Measurements from ENCODE around the gene DBET. TPM values are rescaled to one million over a fixed set of nuclear protein-coding genes. Genes with fewer than 3 reads are reported as not detected.
"Not testable (repeated sequence)": the region's sequence is repeated elsewhere in the genome, so short reads cannot be mapped to it uniquely, and the experiment has no call there.

DBET gene
- total RNA-seq, 1 experiment from 2014 or later: not detected

- not testable (repeated sequence) for H3K4me3 ChIP-seq; H3K4me1 ChIP-seq; H3K27ac ChIP-seq; H3K36me3 ChIP-seq; H3K27me3 ChIP-seq; DNase-seq; H3K9me3 ChIP-seq (replicated peaks)
Observed at GRCh38 chr4:190027156-190027555, 37.1 kb upstream of the DBET start, which contains the start of gene FRG2. TSS of gene FRG2 (minus strand) at chr4:190027256. CDS start at chr4:190027204, 52 bp downstream.

DNA sequence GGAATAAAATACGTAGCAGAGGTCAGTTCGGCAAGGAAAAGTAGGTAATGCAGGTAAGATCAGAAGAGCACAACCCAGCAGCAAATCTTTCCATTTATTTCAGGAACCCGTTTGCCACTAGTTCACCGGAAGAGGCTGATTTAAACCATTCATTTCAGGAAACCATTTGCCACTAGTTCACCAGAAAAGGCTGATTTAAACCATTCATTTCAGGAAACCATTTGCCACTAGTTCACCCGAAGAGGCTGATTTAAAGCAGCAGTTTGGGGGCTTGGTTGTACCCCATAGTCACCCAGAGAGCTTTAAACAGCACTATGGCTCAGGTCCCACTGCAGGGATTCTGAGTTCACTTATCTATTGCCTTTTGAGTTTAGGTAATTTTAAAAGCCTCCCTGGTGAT lies 33.0 kb upstream of the DBET start:
- H3K4me3 ChIP-seq; H3K9me3 ChIP-seq (replicated peaks); H3K27ac ChIP-seq; H3K36me3 ChIP-seq; H3K4me1 ChIP-seq; DNase-seq; H3K27me3 ChIP-seq: not testable (repeated sequence)

GRCh38 chr4:190037704-190038388 lies 26.5 kb upstream of the DBET start:
- not testable (repeated sequence) for H3K4me1 ChIP-seq; H3K9me3 ChIP-seq (replicated peaks); H3K27me3 ChIP-seq; H3K36me3 ChIP-seq; H3K27ac ChIP-seq; DNase-seq
- H3K4me3 ChIP-seq: peak overlapping the region; percentile 38; the same call in 1 of the 2 replicates

- H3K27ac ChIP-seq; H3K4me3 ChIP-seq; H3K4me1 ChIP-seq; H3K9me3 ChIP-seq (replicated peaks); H3K27me3 ChIP-seq; DNase-seq; H3K36me3 ChIP-seq: not testable (repeated sequence)
Observed at GRCh38 chr4:190040873-190041272, 23.4 kb upstream of the DBET start.

DNA sequence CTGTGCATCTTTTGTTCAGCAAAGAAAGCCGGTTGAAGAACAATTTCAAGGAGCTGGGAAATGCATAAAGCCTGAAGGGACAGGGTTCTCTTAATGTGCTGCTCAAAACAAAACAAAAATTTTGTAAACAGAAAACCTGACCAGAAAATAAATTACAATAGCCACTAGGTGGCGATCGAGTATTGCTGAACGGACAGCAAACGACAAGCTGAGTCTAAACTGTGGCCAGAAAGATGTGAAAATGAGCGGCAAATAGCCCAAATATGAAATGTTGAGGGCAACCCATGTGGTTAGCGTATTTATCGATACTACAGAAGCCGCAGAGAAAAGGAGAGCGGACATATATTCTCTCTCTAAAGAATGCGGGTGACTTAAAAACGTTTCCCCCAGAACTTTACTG lies 16.7 kb upstream of the DBET start:
- DNase-seq; H3K4me1 ChIP-seq; H3K9me3 ChIP-seq (replicated peaks); H3K27ac ChIP-seq; H3K27me3 ChIP-seq; H3K4me3 ChIP-seq; H3K36me3 ChIP-seq: not testable (repeated sequence)

DNA sequence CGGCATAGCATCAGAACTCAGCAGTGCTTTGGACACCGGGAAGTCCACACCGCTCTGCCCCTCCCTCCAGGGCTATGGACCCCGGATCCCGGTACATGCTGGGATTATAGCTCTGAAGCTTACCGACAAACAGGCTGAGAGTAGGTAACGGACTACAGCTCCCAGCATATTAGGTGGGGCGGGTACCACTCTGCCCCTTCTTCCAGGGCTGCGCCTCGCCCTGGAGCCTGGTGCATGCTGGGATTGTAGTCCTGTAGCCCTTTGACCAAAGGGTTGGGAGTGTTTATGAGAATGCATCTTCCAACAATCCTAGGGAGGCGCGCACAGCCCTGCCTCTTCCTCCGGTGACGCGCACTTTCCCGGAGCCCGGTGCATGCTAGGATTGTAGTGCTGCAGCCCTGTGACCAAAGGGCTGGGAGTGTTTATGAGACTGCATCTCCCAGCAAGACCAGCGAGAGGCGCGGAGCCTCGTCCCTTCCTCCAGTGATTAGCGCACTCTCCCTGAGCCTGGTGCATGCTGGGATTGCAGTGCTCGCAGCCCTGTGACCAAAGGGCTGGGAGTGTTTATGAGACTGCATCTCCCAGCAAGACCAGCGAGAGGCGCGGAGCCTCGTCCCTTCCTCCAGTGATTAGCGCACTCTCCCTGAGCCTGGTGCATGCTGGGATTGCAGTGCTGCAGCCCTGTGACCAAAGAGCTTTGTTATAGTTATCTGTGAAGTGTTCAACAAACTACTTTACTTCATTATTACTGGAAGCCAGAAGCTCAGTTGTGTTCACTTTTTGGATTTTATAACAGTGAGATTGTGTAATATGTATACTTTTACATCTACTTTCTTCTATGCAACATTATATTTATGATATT lies 14.7 kb upstream of the DBET start:
- not testable (repeated sequence) for H3K27ac ChIP-seq; H3K4me3 ChIP-seq; H3K9me3 ChIP-seq (replicated peaks); DNase-seq; H3K4me1 ChIP-seq; H3K36me3 ChIP-seq; H3K27me3 ChIP-seq

DNA sequence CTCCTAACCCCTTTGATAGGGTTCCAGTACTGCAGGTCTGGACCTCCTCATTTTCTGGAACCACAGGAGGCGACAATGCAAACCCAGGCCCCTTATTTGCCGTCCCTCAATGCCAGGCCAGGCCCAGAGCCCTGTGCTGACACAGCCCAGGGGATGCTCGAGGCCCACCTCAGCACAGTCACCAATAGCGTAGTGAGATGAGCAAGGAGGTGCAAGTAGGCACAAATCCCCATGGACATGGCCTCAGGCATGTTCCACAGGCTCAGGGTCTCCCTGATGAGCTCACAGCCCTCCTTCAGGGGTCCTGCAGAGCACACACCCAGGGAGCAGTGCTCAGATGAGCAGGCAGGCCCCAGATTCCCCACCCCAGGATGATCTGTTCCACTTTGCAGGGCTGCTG lies 5.3 kb upstream of the DBET start:
- H3K9me3 ChIP-seq (replicated peaks); H3K27ac ChIP-seq: not testable (repeated sequence)

GRCh38 chr4:190064805-190065204 lies 503 bp downstream of the DBET start:
- not testable (repeated sequence) for H3K4me1 ChIP-seq; H3K27me3 ChIP-seq; DNase-seq; H3K4me3 ChIP-seq; H3K36me3 ChIP-seq; H3K27ac ChIP-seq; H3K9me3 ChIP-seq (replicated peaks)

More for the DNA sequence above, 5.3 kb upstream of the DBET start:
- H3K4me3 ChIP-seq, H3K4me1 ChIP-seq, DNase-seq, H3K36me3 ChIP-seq, H3K27me3 ChIP-seq: not testable (repeated sequence)

DNA sequence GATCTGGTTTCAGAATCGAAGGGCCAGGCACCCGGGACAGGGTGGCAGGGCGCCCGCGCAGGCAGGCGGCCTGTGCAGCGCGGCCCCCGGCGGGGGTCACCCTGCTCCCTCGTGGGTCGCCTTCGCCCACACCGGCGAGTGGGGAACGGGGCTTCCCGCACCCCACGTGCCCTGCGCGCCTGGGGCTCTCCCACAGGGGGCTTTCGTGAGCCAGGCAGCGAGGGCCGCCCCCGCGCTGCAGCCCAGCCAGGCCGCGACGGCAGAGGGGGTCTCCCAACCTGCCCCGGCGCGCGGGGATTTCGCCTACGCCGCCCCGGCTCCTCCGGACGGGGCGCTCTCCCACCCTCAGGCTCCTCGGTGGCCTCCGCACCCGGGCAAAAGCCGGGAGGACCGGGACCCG lies 4.0 kb downstream of the DBET start:
- H3K27me3 ChIP-seq; H3K36me3 ChIP-seq; H3K4me1 ChIP-seq; DNase-seq; H3K4me3 ChIP-seq; H3K9me3 ChIP-seq (replicated peaks); H3K27ac ChIP-seq: not testable (repeated sequence)

DNA sequence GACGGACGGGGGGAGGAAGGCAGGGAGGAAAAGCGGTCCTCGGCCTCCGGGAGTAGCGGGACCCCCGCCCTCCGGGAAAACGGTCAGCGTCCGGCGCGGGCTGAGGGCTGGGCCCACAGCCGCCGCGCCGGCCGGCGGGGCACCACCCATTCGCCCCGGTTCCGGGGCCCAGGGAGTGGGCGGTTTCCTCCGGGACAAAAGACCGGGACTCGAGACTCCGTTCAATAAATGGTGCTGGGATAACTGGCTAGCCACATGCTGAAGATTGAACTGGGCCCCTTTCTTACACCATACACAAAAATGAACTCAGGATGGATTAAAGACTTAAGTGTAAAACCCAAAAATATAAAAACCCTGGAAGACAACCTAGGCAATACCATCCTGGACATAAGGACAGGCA lies 28.8 kb downstream of the DBET start:
- H3K4me3 ChIP-seq; H3K4me1 ChIP-seq; DNase-seq; H3K27ac ChIP-seq; H3K36me3 ChIP-seq; H3K9me3 ChIP-seq (replicated peaks); H3K27me3 ChIP-seq: not testable (repeated sequence)

- not testable (repeated sequence) for H3K4me3 ChIP-seq; H3K27ac ChIP-seq; H3K9me3 ChIP-seq (replicated peaks); H3K4me1 ChIP-seq; H3K27me3 ChIP-seq; DNase-seq; H3K36me3 ChIP-seq
Observed at GRCh38 chr4:190094031-190094430, 29.7 kb downstream of the DBET start.

DNA sequence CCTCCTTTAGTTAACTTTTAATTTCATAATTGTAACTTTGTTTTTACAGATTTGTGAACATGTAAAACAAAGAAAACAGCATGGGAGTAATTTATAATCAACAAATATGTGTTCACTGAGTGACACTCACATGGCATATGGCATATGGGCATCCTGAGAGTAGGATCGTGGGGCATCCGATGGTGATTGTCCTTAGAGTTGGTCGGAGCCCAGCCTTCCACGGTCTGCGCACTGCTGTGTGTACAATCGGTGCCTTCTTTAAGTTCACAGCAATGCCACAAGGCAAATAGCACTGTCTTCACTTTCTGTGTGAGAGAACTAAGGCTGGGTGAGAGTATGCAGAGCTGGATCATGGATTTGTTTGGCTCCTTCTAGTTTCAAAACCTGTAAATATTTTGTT lies 31.0 kb downstream of the DBET start:
- H3K27me3 ChIP-seq; H3K4me1 ChIP-seq; H3K36me3 ChIP-seq; DNase-seq; H3K4me3 ChIP-seq; H3K9me3 ChIP-seq (replicated peaks); H3K27ac ChIP-seq: not testable (repeated sequence)

DNA sequence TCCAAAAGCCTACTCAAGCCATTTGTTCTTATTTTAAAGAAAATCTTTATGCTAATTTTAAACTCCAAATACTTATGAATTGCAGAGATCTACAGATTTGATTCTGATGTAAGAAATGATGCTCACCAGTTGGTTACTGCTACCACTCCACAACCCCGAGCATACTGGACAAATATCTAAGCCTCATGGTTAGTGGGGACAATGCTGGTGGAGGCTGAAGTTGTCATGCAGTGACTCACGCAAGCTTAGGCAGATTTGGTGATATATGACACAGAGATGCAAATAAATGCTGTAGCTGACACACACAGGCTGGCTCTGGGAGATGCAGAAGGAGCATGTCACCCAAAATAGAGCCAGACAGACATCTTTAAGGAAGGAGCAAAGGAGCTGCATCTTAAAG lies 35.3 kb downstream of the DBET start:
- not testable (repeated sequence) for H3K4me1 ChIP-seq; H3K9me3 ChIP-seq (replicated peaks); H3K36me3 ChIP-seq; H3K27me3 ChIP-seq; DNase-seq; H3K27ac ChIP-seq; H3K4me3 ChIP-seq

GRCh38 chr4:190101525-190101924 lies 37.2 kb downstream of the DBET start:
- H3K4me1 ChIP-seq; H3K9me3 ChIP-seq (replicated peaks); H3K27ac ChIP-seq; H3K27me3 ChIP-seq; DNase-seq; H3K36me3 ChIP-seq; H3K4me3 ChIP-seq: not testable (repeated sequence)

DNA sequence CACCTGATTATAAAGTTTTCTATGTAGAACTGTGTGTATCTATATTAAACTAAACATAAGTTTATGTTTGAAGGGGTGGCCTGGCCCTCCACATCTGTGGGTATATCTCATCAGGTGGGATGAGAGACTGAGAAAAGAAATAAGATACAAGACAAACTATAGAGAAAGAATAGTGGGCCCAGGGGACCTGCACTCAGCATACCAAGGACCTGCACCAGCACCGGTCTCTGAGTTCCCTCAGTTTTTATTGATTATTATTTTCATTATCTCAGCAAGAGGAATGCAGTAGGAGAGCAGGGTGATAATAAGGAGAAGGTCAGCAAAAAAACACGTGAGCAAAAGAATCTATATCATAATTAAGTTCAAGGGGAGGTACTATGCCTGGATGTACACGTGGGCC lies 41.9 kb downstream of the DBET start:
- H3K27me3 ChIP-seq; H3K4me1 ChIP-seq; DNase-seq; H3K36me3 ChIP-seq; H3K4me3 ChIP-seq; H3K9me3 ChIP-seq (replicated peaks); H3K27ac ChIP-seq: not testable (repeated sequence)

Measured in SJCRH30 (cell line).